B cell (primary cell): ENCODE results near the gene MBD3L4. TPM values are rescaled to one million over a fixed set of nuclear protein-coding genes. Genes with fewer than 3 reads are reported as not detected.
"Not testable (repeated sequence)": the region's sequence is repeated elsewhere in the genome, so short reads cannot be mapped to it uniquely, and the experiment has no call there.

Experiments
- ATAC-seq: fragments of 200-7000 bp; cut with Tn5 transposase; one replicate; pipeline ENCODE4 v1.10.0; 2021; ENCODE audit warnings: low read depth, mild to moderate bottlenecking, moderate number of reproducible peaks, moderate library complexity
- CTCF ChIA-PET: fragments of 350-600 bp; sonication (Branson Sonifier 250); formaldehyde crosslinking; loops from one replicate; lab custom pipeline; 2021; ENCODE audit warnings: antibody characterized with exemption, inconsistent platforms; lab: Charles Lee
- POLR2A ChIA-PET: fragments of 350-600 bp; sonication (Branson Sonifier 250); formaldehyde crosslinking; loops from one replicate; lab custom pipeline; 2021; ENCODE audit warnings: antibody characterized with exemption; lab: Charles Lee
- DNase-seq: peaks from one replicate; pipeline ENCODE4 v3.0.0; 2013
- H2AFZ ChIP-seq: 2 replicates; pipeline ENCODE4 v1.6.1; 2012; ENCODE audit warnings: mild to moderate bottlenecking, low read depth, low read length; ENCODE audit not compliant: insufficient read depth, poor library complexity, severe bottlenecking
- H3K27ac ChIP-seq, 2 donors: 1 replicate in 1 of 2; 2 replicates in 1 of 2; pipeline ENCODE4 v1.5.1; 2012 to 2013; ENCODE audit warnings: low read length in 2 of 2, mild to moderate bottlenecking in 2 of 2, moderate library complexity in 1 of 2
- H3K27me3 ChIP-seq, 4 experiments: fragments of 200-600 bp in 1 of 4; sonication (generic) in 1 of 4; replicated peaks in 1 of 4; 1 replicate in 2 of 4; 2 replicates in 2 of 4; pipeline versions ENCODE4 v1.6.1 to v1.7.0; 2013 to 2016; ENCODE audit warnings: low read length in 3 of 4, mild to moderate bottlenecking in 2 of 4, mixed read lengths in 1 of 4, moderate library complexity in 1 of 4; ENCODE audit not compliant: insufficient read depth in 4 of 4, control insufficient read depth in 3 of 4; ENCODE audit errors: control extremely low read depth in 1 of 4
- H3K36me3 ChIP-seq, 2 experiments: replicated peaks in 1 of 2; 1 replicate in 1 of 2; 2 replicates in 1 of 2; pipeline versions ENCODE4 v1.6.1 to v1.7.1; 2013; ENCODE audit warnings: low read length in 1 of 2; ENCODE audit not compliant: insufficient read depth in 2 of 2, control insufficient read depth in 1 of 2; ENCODE audit errors: control extremely low read depth in 1 of 2, extremely low read depth in 1 of 2
- H3K4me1 ChIP-seq, 2 donors: fragments of 200-600 bp in 1 of 2; sonication (generic) in 1 of 2; 1 replicate in 1 of 2; 2 replicates in 1 of 2; pipeline versions ENCODE4 v1.5.1 to v1.6.1; 2013 to 2017; ENCODE audit warnings: low read length in 2 of 2; ENCODE audit not compliant: control insufficient read depth in 2 of 2, insufficient read depth in 2 of 2
- H3K4me2 ChIP-seq: replicated peaks from 2 replicates; pipeline ENCODE3; 2012; ENCODE audit warnings: mild to moderate bottlenecking, low read depth, low read length; ENCODE audit not compliant: poor library complexity, severe bottlenecking
- H3K4me3 ChIP-seq, 5 experiments: fragments of 200-600 bp in 1 of 5; sonication (generic) in 1 of 5; 1 replicate in 3 of 5; 2 replicates in 2 of 5; pipeline versions ENCODE4 v1.5.1 to v1.7.0; 2011 to 2016; ENCODE audit warnings: low read length in 4 of 5, mild to moderate bottlenecking in 4 of 5, low read depth in 2 of 5, control low read depth in 1 of 5, moderate library complexity in 1 of 5; ENCODE audit not compliant: insufficient read depth in 1 of 5; ENCODE audit errors: control extremely low read depth in 1 of 5, extremely low read depth in 1 of 5
- H3K79me2 ChIP-seq: fragments of 200-600 bp; sonication (generic); one replicate; pipeline ENCODE4 v1.6.0; 2016; ENCODE audit warnings: low read length; ENCODE audit not compliant: control insufficient read depth, insufficient read depth
- H3K9ac ChIP-seq: fragments of 200-600 bp; sonication (generic); 2 replicates; pipeline ENCODE4 v1.6.1; 2017; ENCODE audit warnings: mild to moderate bottlenecking, low read length, moderate library complexity
- H3K9me3 ChIP-seq, 3 donors: one replicate each; pipeline versions ENCODE4 v1.6.1 to v1.7.1; 2013; ENCODE audit warnings: low read length in 2 of 3; ENCODE audit not compliant: control insufficient read depth in 2 of 3, insufficient read depth in 1 of 3; ENCODE audit errors: control extremely low read depth in 1 of 3
- H4K20me1 ChIP-seq: 2 replicates; pipeline ENCODE4 v1.6.0; 2012; ENCODE audit warnings: mild to moderate bottlenecking, low read length; ENCODE audit not compliant: insufficient read depth, control insufficient read depth, poor library complexity, severe bottlenecking
- H3K27ac Mint-ChIP-seq: one replicate; pipeline ENCODE4 v1.8.0; 2021; ENCODE audit warnings: mixed read lengths
- H3K27me3 Mint-ChIP-seq: one replicate; pipeline ENCODE4 v1.8.0; 2021; ENCODE audit warnings: mixed read lengths
- H3K4me1 Mint-ChIP-seq: one replicate; pipeline ENCODE4 v1.8.0; 2021; ENCODE audit warnings: mixed read lengths
- H3K4me3 Mint-ChIP-seq: one replicate; pipeline ENCODE4 v1.8.0; 2021; ENCODE audit warnings: mixed read lengths
- H3K9me3 Mint-ChIP-seq: one replicate; pipeline ENCODE4 v1.8.0; 2022; ENCODE audit warnings: mixed read lengths; ENCODE audit not compliant: insufficient read depth
- EZH2 ChIP-seq: IDR thresholded peaks from 2 replicates; pipeline ENCODE4 v1.6.1; 2012; ENCODE audit warnings: borderline replicate concordance, low read depth, mild to moderate bottlenecking, moderate library complexity, low read length; ENCODE audit not compliant: insufficient read depth, poor library complexity, severe bottlenecking
- WGBS: methylation state at CpG from one replicate; pipeline ENCODE4 v1.1.5; 2013; ENCODE audit warnings: missing lambda C conversion rate; ENCODE audit not compliant: insufficient coverage; 5-methylcytosine and 5-hydroxymethylcytosine counted together
- intact Hi-C: fragments of 100-400 bp; cut with micrococcal nuclease; formaldehyde crosslinking; loops from one replicate; pipeline ENCODE4 v1.10.0; 2022
- polyA minus RNA-seq: library from RNA; depleted of rRNA, polyadenylated mRNA; stranded (reverse); fragments of >200 nt; gene quantifications from 2 replicates; pipeline ENCODE4 v1.2.3, GENCODE V29; 2012
- polyA plus RNA-seq: library from polyadenylated mRNA; depleted of rRNA; stranded (reverse); fragments of >200 nt; gene quantifications from 2 replicates; pipeline ENCODE4 v1.2.3, GENCODE V29; 2012
- total RNA-seq, 2 donors: library from RNA; stranded (reverse); fragments of 120-200 nt in 1 of 2; gene quantifications; 1 replicate in 1 of 2; 2 replicates in 1 of 2; pipeline versions ENCODE4 v1.2.3 to v1.2.4, GENCODE V29; 2013 to 2022
- TF ChIP-seq, protein P1 (sequence below): fragments of 200-600 bp; IDR thresholded peaks from one replicate; pipeline ENCODE4 v1.8.0; 2022; ENCODE audit warnings: antibody characterized with exemption, mild to moderate bottlenecking

The MBD3L4 gene
- not detected in 2 replicates for total RNA-seq
- not detected for total RNA-seq (2013)
- not detected in 2 replicates for polyA plus RNA-seq
- polyA minus RNA-seq = not detected in 2 replicates

GRCh38 chr19:7040079-7040478 is at the start of gene MBD3L4:
TSS of gene MBD3L4 (minus strand) at chr19:7040179. CDS start at chr19:7040144, 35 bp downstream.
- H3K9ac ChIP-seq, H3K36me3 ChIP-seq, H3K27me3 Mint-ChIP-seq, POLR2A ChIA-PET, intact Hi-C loops, H3K27ac ChIP-seq, H3K4me1 ChIP-seq, H3K4me3 Mint-ChIP-seq, H3K4me3 ChIP-seq, H3K27me3 ChIP-seq, H3K79me2 ChIP-seq, H3K9me3 ChIP-seq, H3K9me3 Mint-ChIP-seq, H2AFZ ChIP-seq, H4K20me1 ChIP-seq, CTCF ChIA-PET, ATAC-seq, H3K27ac Mint-ChIP-seq, DNase-seq, H3K4me2 ChIP-seq, H3K4me1 Mint-ChIP-seq: not testable (repeated sequence)
- no CpG with 5 or more reads among the region's 9 CpGs for WGBS

DNA sequence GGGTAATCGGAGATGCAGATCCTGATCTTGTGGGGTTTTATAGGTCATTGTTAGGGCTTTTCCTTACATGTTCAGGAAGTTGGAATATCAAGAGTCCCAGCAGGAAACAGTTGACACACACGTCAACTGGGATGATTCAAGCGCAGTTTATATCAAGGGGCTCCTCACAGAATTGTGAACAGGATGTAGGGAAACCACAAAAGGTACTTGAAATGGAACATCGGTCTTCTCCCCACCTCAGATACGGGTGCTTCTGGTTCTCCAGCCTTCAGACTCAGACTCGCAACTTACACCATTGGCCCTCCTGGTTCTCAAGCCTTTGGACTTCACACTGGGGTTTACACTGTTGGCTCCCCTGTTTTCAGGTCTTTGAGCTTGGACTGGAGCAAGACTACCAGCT is 49.0 kb upstream of the MBD3L4 start:
- Histone ChIP-seq H4K20me1 (no peaks in the 10 kb centered on the region), H3K9me3 (peaks cover 3 to 87% (median 66%) of the 10 kb centered on the region in 3 donors), H3K27ac (no peak overlapping the region), H3K4me1 (no peaks in the 10 kb centered on the region), H3K36me3 (peaks cover 5 to 10% of the 10 kb centered on the region in 2 experiments), H2AFZ (no peak overlapping the region), H3K27me3 (no peaks in the 10 kb centered on the region), H3K79me2 (no peaks in the 10 kb centered on the region), H3K9ac (no peak overlapping the region), H3K4me2 (no peak overlapping the region), H3K4me3 (no peak overlapping the region)
- Mint-ChIP-seq H3K27ac (no peak overlapping the region), H3K9me3 (peaks cover 11% of the 10 kb centered on the region), H3K4me3 (no peak overlapping the region), H3K27me3 (no peaks in the 10 kb centered on the region), H3K4me1 (no peaks in the 10 kb centered on the region)
- CTCF ChIA-PET = no interaction called here
- POLR2A ChIA-PET = no interaction called here
- 63% methylated on average over 6 of the region's 6 CpGs for WGBS
- no peak for ATAC-seq
- TF ChIP-seq, protein P1, sequence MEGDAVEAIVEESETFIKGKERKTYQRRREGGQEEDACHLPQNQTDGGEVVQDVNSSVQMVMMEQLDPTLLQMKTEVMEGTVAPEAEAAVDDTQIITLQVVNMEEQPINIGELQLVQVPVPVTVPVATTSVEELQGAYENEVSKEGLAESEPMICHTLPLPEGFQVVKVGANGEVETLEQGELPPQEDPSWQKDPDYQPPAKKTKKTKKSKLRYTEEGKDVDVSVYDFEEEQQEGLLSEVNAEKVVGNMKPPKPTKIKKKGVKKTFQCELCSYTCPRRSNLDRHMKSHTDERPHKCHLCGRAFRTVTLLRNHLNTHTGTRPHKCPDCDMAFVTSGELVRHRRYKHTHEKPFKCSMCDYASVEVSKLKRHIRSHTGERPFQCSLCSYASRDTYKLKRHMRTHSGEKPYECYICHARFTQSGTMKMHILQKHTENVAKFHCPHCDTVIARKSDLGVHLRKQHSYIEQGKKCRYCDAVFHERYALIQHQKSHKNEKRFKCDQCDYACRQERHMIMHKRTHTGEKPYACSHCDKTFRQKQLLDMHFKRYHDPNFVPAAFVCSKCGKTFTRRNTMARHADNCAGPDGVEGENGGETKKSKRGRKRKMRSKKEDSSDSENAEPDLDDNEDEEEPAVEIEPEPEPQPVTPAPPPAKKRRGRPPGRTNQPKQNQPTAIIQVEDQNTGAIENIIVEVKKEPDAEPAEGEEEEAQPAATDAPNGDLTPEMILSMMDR = no peak
- no peak for TF ChIP-seq EZH2
- DNase-seq = no peak
- intact Hi-C loops = no loop called here
